HepG2 (cell line): ENCODE data around the gene ZDHHC6. TPM values are rescaled to one million over a fixed set of nuclear protein-coding genes. Genes with fewer than 3 reads are reported as not detected.

Source experiments
- ARHGAP35 ChIP-seq: sonication (generic); formaldehyde crosslinking; IDR thresholded peaks from 2 replicates; pipeline ENCODE4 v1.9.0; 2022; ENCODE audit warnings: mild to moderate bottlenecking, inconsistent platforms, moderate library complexity, missing genetic modification reagents, borderline replicate concordance
- CBFB ChIP-seq: sonication (generic); formaldehyde crosslinking; IDR thresholded peaks from 2 replicates; pipeline ENCODE4 v1.4.0; 2020; ENCODE audit warnings: missing genetic modification reagents
- HNRNPLL ChIP-seq: fragments of 200-400 bp; formaldehyde crosslinking; IDR thresholded peaks from 2 replicates; pipeline ENCODE4 v1.6.1; 2017; ENCODE audit warnings: mild to moderate bottlenecking, low read depth, low read length; ENCODE audit not compliant: poor library complexity, severe bottlenecking
- IKZF5 ChIP-seq: IDR thresholded peaks from 2 replicates; pipeline ENCODE4 v1.6.1; 2018; ENCODE audit warnings: missing genetic modification reagents, mild to moderate bottlenecking, missing compliant biosample characterization
- IRX3 ChIP-seq: sonication (generic); formaldehyde crosslinking; IDR thresholded peaks from 2 replicates; pipeline ENCODE4 v1.8.1; 2023; ENCODE audit warnings: mild to moderate bottlenecking, low read depth, missing genetic modification reagents, borderline replicate concordance
- KAT8 ChIP-seq: IDR thresholded peaks from 2 replicates; pipeline ENCODE4 v1.6.1; 2016; ENCODE audit warnings: missing genetic modification reagents, missing compliant biosample characterization
- MATR3 ChIP-seq: sonication (generic); formaldehyde crosslinking; IDR thresholded peaks from 2 replicates; pipeline ENCODE4 v1.4.0; 2020; ENCODE audit warnings: missing genetic modification reagents
- MIER3 ChIP-seq: IDR thresholded peaks from 2 replicates; pipeline ENCODE4 v1.6.1; 2016; ENCODE audit warnings: missing compliant biosample characterization, borderline replicate concordance
- PBX2 ChIP-seq: IDR thresholded peaks from 2 replicates; pipeline ENCODE4 v1.6.1; 2016; ENCODE audit warnings: control low read depth
- PHB2 ChIP-seq: fragments of 450-650 bp; IDR thresholded peaks from 2 replicates; pipeline ENCODE4 v1.6.1; 2018; ENCODE audit not compliant: partially characterized antibody
- RAD21 ChIP-seq: fragments of 450-650 bp; formaldehyde crosslinking; IDR thresholded peaks from 2 replicates; pipeline ENCODE4 v1.5.0; 2020; ENCODE audit warnings: mild to moderate bottlenecking
- RNF2 ChIP-seq: fragments of 450-650 bp; conservative IDR thresholded peaks from 2 replicates; pipeline ENCODE4 v1.6.1; 2016; ENCODE audit warnings: low read depth
- RXRB ChIP-seq: IDR thresholded peaks from 2 replicates; pipeline ENCODE4 v1.6.1; 2016; ENCODE audit warnings: borderline replicate concordance, missing genetic modification reagents, missing compliant biosample characterization
- SOX13 ChIP-seq, 3 experiments: fragments of 450-650 bp in 1 of 3; sonication (generic) in 1 of 3; formaldehyde crosslinking in 1 of 3; IDR thresholded peaks in 2 of 3; conservative IDR thresholded peaks in 1 of 3; 2 replicates each; pipeline versions ENCODE4 v1.5.0 to v1.6.1; 2016 to 2020; ENCODE audit warnings: antibody characterized with exemption in 1 of 3, mild to moderate bottlenecking in 1 of 3, missing compliant biosample characterization in 1 of 3, missing genetic modification reagents in 1 of 3, moderate library complexity in 1 of 3
- SRSF1 ChIP-seq: fragments of 200-400 bp; formaldehyde crosslinking; optimal IDR thresholded peaks from 2 replicates; pipeline ENCODE3; 2017; ENCODE audit warnings: mild to moderate bottlenecking, low read depth, low read length, moderate library complexity
- XRCC5 ChIP-seq: fragments of 200-400 bp; formaldehyde crosslinking; optimal IDR thresholded peaks from 2 replicates; pipeline ENCODE3; 2017; ENCODE audit warnings: mild to moderate bottlenecking, low read length
- ZBTB44 ChIP-seq: sonication (generic); formaldehyde crosslinking; IDR thresholded peaks from 2 replicates; pipeline ENCODE4 v1.4.0; 2020; ENCODE audit warnings: missing genetic modification reagents
- ZNF225 ChIP-seq: sonication (generic); formaldehyde crosslinking; IDR thresholded peaks from 2 replicates; pipeline ENCODE4 v1.4.0; 2020; ENCODE audit warnings: mild to moderate bottlenecking, missing genetic modification reagents
- ZNF329 ChIP-seq: sonication (generic); formaldehyde crosslinking; IDR thresholded peaks from 2 replicates; pipeline ENCODE4 v1.9.0; 2021; ENCODE audit warnings: low read depth, mild to moderate bottlenecking, missing genetic modification reagents
- ZNF547 ChIP-seq: sonication (generic); formaldehyde crosslinking; IDR thresholded peaks from 2 replicates; pipeline ENCODE4 v1.5.1; 2020; ENCODE audit warnings: mild to moderate bottlenecking, missing genetic modification reagents
- ZSCAN9 ChIP-seq: IDR thresholded peaks from 2 replicates; pipeline ENCODE4 v1.6.1; 2016; ENCODE audit warnings: borderline replicate concordance
- polyA plus RNA-seq, 8 experiments: library from polyadenylated mRNA; depleted of rRNA in 3 of 8; stranded (reverse) in 7 of 8; unstranded in 1 of 8; fragments of >200 nt; fragmentation: Illumina TruSeq in 4 of 8; extraction: Trizol in 4 of 8; gene quantifications; 2 replicates each; pipeline versions ENCODE4 v1.2.1 to v1.2.3, GENCODE V29; 2011 to 2016; ENCODE audit warnings: low read depth in 4 of 8, missing spikeins in 1 of 8, mixed read lengths in 1 of 8; ENCODE audit not compliant: insufficient read depth in 1 of 8
- total RNA-seq, 5 experiments: library from RNA; depleted of rRNA; stranded (reverse); fragments of >200 nt; fragmentation: Illumina TruSeq; extraction: Trizol; gene quantifications; 2 replicates each; pipeline ENCODE4 v1.2.3, GENCODE V29; 2016; ENCODE audit warnings: low read depth in 1 of 5

Gene ZDHHC6
- total and polyA plus RNA-seq, 2 of the 13 experiments (the other 11 are each of a cell fraction or from before 2014, with no cell fraction given), result 20.9 to 49.4 TPM

- TF ChIP-seq IRX3 (CRISPR knock-in tag), result no peak
- peak; percentile 73 for TF ChIP-seq ZNF547 (CRISPR knock-in tag)
- TF ChIP-seq RXRB (CRISPR knock-in tag), result peak; percentile 32; the same call in 1 of the 2 replicates
- no peak for TF ChIP-seq CBFB (CRISPR knock-in tag)
- no peak for TF ChIP-seq PBX2 (CRISPR knock-in tag)
- TF ChIP-seq IKZF5, result 0 out of 2 replicates have a peak, but pooled peaks have one; percentile 18
- peak; percentile 94 for TF ChIP-seq XRCC5
- TF ChIP-seq PHB2, result no peak
- TF ChIP-seq KAT8 (CRISPR knock-in tag), result peak; percentile 94
- TF ChIP-seq ZBTB44 (CRISPR knock-in tag), result 0 out of 2 replicates have a peak, but pooled peaks have one; percentile 42
- TF ChIP-seq MIER3 (CRISPR knock-in tag), result no peak
- TF ChIP-seq HNRNPLL, result peak; percentile 58
- no peak for TF ChIP-seq ARHGAP35
- no peak for TF ChIP-seq SOX13 (IDR thresholded peaks at IDR 0.05)
- TF ChIP-seq SOX13 (CRISPR knock-in tag; conservative IDR thresholded peaks at IDR 0.05 in 1 of 2, IDR thresholded peaks at IDR 0.05 in 1 of 2), result no peak; a peak in 1 of 4 replicates
- TF ChIP-seq RAD21 (CRISPR knock-in tag), result no peak; the same call in 1 of the 2 replicates
- no peak for TF ChIP-seq ZNF329
- TF ChIP-seq ZSCAN9 (CRISPR knock-in tag), result 0 out of 2 replicates have a peak, but pooled peaks have one; percentile 28
- TF ChIP-seq MATR3 (CRISPR knock-in tag), result no peak
- peak; percentile 12; the same call in 1 of the 2 replicates for TF ChIP-seq ZNF225
- TF ChIP-seq RNF2, result no peak
- peak; percentile 48 for TF ChIP-seq SRSF1
Observed at GRCh38 chr10:112446855-112447619, at the start of gene ZDHHC6, which contains the start of gene VTI1A (continued).
